ENCODE data around the gene KLHL22. TPM values are rescaled to one million over a fixed set of nuclear protein-coding genes. Genes with fewer than 3 reads are reported as not detected.

KLHL22 gene
- total and polyA plus RNA-seq, 2 of the 13 experiments (the other 11 are each of a cell fraction or from before 2014, with no cell fraction given), result 10.9 to 14.8 TPM

- TF ChIP-seq AHDC1 (CRISPR knock-in tag; IDR thresholded peaks at IDR 0.05; ENCODE audit: borderline replicate concordance), result no peak
- no peak for TF ChIP-seq PAXIP1 (CRISPR knock-in tag; conservative IDR thresholded peaks at IDR 0.05)
- peak; percentile 22; the same call in 1 of the 2 replicates for TF ChIP-seq CREM (IDR thresholded peaks at IDR 0.05)
- no peak for TF ChIP-seq CREM (CRISPR knock-in tag; IDR thresholded peaks at IDR 0.05)
- TF ChIP-seq SMAD1 (CRISPR knock-in tag; IDR thresholded peaks at IDR 0.05; ENCODE audit: borderline replicate concordance, low read depth), result no peak
- TF ChIP-seq ZNF660 (CRISPR knock-in tag; IDR thresholded peaks at IDR 0.05; ENCODE audit: borderline replicate concordance, low read depth), result no peak
- no peak for TF ChIP-seq ZNF639 (CRISPR knock-in tag; conservative IDR thresholded peaks at IDR 0.05)
- peak; percentile 33 for TF ChIP-seq ELF3 (CRISPR knock-in tag; IDR thresholded peaks at IDR 0.05)
- TF ChIP-seq CENPT (CRISPR knock-in tag; IDR thresholded peaks at IDR 0.05; ENCODE audit: low read depth), result no peak
- no peak for TF ChIP-seq KMT2A (CRISPR knock-in tag; IDR thresholded peaks at IDR 0.05)
- TF ChIP-seq ZNF251 (CRISPR knock-in tag; IDR thresholded peaks at IDR 0.05), result no peak
- TF ChIP-seq ZFAT (CRISPR knock-in tag; conservative IDR thresholded peaks at IDR 0.05), result no peak
- no peak for TF ChIP-seq PCBP2 (optimal IDR thresholded peaks at IDR 0.05; ENCODE audit: low read depth, low read length, poor library complexity, severe bottlenecking)
- TF ChIP-seq DDIT3 (CRISPR knock-in tag; IDR thresholded peaks at IDR 0.05), result no peak
- TF ChIP-seq SP1 (IDR thresholded peaks at IDR 0.05), result no peak
- no peak for TF ChIP-seq SP1 (CRISPR knock-in tag; IDR thresholded peaks at IDR 0.05)
- TF ChIP-seq ZNF770 (CRISPR knock-in tag; IDR thresholded peaks at IDR 0.05), result no peak
Measured at GRCh38 chr22:20509344-20510047, 13.9 kb upstream of the KLHL22 start (continued).

Data from HepG2 (cell line).